Measurements from ENCODE around the gene XXYLT1. TPM values are rescaled to one million over a fixed set of nuclear protein-coding genes. Genes with fewer than 3 reads are reported as not detected.

Gene XXYLT1
- total RNA-seq, 1 donor from 2014 or later = 16.4 TPM

DNA sequence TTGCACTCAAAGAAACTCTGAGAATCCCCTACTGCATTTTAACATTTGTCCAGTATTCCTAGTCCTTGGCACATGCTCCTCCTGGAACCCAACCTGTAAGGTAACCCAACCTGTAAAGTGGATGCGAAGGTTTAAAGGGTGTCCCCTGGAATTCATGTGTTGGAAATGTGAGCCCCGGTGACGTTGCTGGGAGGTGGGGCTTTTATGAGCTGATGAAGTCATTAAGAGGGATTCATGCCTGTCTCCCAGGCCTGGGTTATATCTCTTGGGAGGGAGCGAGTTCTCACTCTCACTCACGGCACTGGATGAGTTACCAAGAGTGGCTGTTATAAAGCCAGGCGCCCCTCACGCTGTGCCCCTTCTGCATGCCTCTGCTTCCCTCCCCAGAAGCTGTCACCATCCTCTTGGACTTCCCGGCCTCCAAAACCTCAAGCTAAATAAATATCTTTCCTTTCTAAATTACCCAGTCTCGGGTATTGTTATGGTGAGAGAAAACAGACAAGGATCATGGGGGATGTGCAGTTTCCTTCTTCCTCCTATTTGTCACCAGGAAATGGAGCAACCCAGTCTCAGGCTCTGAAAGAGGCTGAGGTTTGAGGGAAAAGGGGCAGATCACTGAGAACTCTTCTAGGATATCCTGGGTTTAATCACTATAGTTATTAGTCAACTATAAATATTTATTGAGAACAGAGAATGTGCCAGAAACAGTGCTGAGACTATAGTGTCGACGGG lies 7.6 kb downstream of the XXYLT1 start:
- Histone ChIP-seq H3K4me1 (peaks cover 7% of the 10 kb centered on the region), H3K27me3 (no peaks in the 10 kb centered on the region), H2AFZ (replicated peaks) (no peak overlapping the region), H3K4me3 (no peak overlapping the region), H4K20me1 (ENCODE audit: low read depth) (peaks cover 84% of the 10 kb centered on the region), H3K9ac (no peak overlapping the region), H3K79me2 (ENCODE audit: low read depth) (peaks cover 80% of the 10 kb centered on the region), H3K9me3 (ENCODE audit: low read depth) (no peaks in the 10 kb centered on the region), H3K36me3 (no peaks in the 10 kb centered on the region), H3F3A (ENCODE audit: low read depth) (peaks cover 27% of the 10 kb centered on the region), H3K4me2 (no peak overlapping the region), H3K27ac (no peak overlapping the region)
- Mint-ChIP-seq H3K4me3 (no peak overlapping the region), H3K4me1 (peaks cover 19% of the 10 kb centered on the region), H3K27ac (no peak overlapping the region), H3K36me3 (peaks cover 10% of the 10 kb centered on the region), H3K9me3 (no peaks in the 10 kb centered on the region), H3K27me3 (ENCODE audit: insufficient read depth, low read depth) (peaks cover 8% of the 10 kb centered on the region)
- TF ChIP-seq EZH2 (IDR thresholded peaks at IDR 0.05) (no peak), EZH2phosphoT487 (IDR thresholded peaks at IDR 0.05) (no peak), CTCF (IDR thresholded peaks at IDR 0.05) (no peak)
- no peak for DNase-seq (ENCODE audit: low spot score)

DNA sequence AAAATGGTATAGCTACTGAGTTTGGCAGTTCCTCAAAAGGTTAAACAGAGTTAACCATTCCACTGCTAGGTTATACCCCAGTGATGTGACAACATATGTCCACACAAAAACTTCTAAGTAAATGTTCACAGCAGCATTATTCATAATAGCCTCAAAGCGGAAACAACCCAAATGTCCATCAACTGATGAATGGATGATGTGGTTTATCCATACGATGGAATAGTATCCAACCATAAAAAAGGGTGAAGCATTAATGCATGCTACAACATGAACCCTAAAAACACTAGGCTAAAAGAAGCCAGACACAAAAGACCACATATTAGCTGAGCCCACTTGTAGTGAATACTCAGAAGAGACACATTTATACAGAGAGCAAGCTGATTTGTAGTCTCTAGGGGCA lies 9.0 kb downstream of the XXYLT1 start:
- Histone ChIP-seq H3F3A (ENCODE audit: low read depth) (peaks cover 27% of the 10 kb centered on the region), H2AFZ (replicated peaks) (no peak overlapping the region), H3K27me3 (no peaks in the 10 kb centered on the region), H3K36me3 (no peaks in the 10 kb centered on the region), H3K4me1 (peaks cover 7% of the 10 kb centered on the region), H3K4me2 (no peak overlapping the region), H3K4me3 (no peak overlapping the region), H3K27ac (no peak overlapping the region), H3K79me2 (ENCODE audit: low read depth) (peaks cover 80% of the 10 kb centered on the region), H3K9me3 (ENCODE audit: low read depth) (no peaks in the 10 kb centered on the region), H3K9ac (no peak overlapping the region), H4K20me1 (ENCODE audit: low read depth) (peaks cover 89% of the 10 kb centered on the region)
- TF ChIP-seq CTCF (IDR thresholded peaks at IDR 0.05) = no peak
- no peak for TF ChIP-seq EZH2 (IDR thresholded peaks at IDR 0.05)
- Mint-ChIP-seq H3K36me3 (peaks cover 10% of the 10 kb centered on the region), H3K4me3 (no peak overlapping the region), H3K4me1 (peaks cover 21% of the 10 kb centered on the region), H3K27ac (no peak overlapping the region), H3K27me3 (ENCODE audit: insufficient read depth, low read depth) (peaks cover 8% of the 10 kb centered on the region), H3K9me3 (no peaks in the 10 kb centered on the region)
- DNase-seq (ENCODE audit: low spot score) = no peak

GRCh38 chr3:195260280-195260905 lies 10.6 kb downstream of the XXYLT1 start:
- H3K36me3 Mint-ChIP-seq = peaks cover 6% of the 10 kb centered on the region
- H3K36me3 ChIP-seq = no peaks in the 10 kb centered on the region
- H3K4me1 ChIP-seq = peaks cover 7% of the 10 kb centered on the region
- peaks cover 27% of the 10 kb centered on the region for H3F3A ChIP-seq (ENCODE audit: low read depth)
- H3K4me3 Mint-ChIP-seq = peak overlapping the region; percentile 78
- H3K9me3 ChIP-seq (ENCODE audit: low read depth) = no peaks in the 10 kb centered on the region
- peak overlapping the region; percentile 70 for H3K4me3 ChIP-seq
- peaks cover 5% of the 10 kb centered on the region for H3K27me3 Mint-ChIP-seq (ENCODE audit: insufficient read depth, low read depth)
- no peak overlapping the region for H3K27ac Mint-ChIP-seq
- no peaks in the 10 kb centered on the region for H3K27me3 ChIP-seq
- TF ChIP-seq EZH2 (IDR thresholded peaks at IDR 0.05) (no peak), EZH2phosphoT487 (IDR thresholded peaks at IDR 0.05) (peak; percentile 8), CTCF (IDR thresholded peaks at IDR 0.05) (no peak)
- H3K9me3 Mint-ChIP-seq = no peaks in the 10 kb centered on the region
- no peak overlapping the region for H2AFZ ChIP-seq (replicated peaks)
- H4K20me1 ChIP-seq (ENCODE audit: low read depth) = peaks cover 87% of the 10 kb centered on the region
- H3K9ac ChIP-seq = no peak overlapping the region
- H3K4me1 Mint-ChIP-seq = peaks cover 27% of the 10 kb centered on the region
- DNase-seq (ENCODE audit: low spot score) = peak; percentile 73
- no peak overlapping the region for H3K27ac ChIP-seq
- peaks cover 76% of the 10 kb centered on the region for H3K79me2 ChIP-seq (ENCODE audit: low read depth)
- peak overlapping the region; percentile 85 for H3K4me2 ChIP-seq
